Testis (tissue), 3 donors: ENCODE results near the gene SUFU. TPM values are rescaled to one million over a fixed set of nuclear protein-coding genes. Genes with fewer than 3 reads are reported as not detected.

Source experiments
- DNase-seq: peaks from one replicate; pipeline ENCODE4 v3.0.0-alpha.2; 2019
- H3K27ac ChIP-seq, 2 donors: fragments of 200-600 bp; sonication (generic); one replicate each; pipeline ENCODE4 v1.5.1; 2019
- H3K27me3 ChIP-seq: fragments of 200-600 bp; sonication (generic); one replicate; pipeline ENCODE4 v1.5.1; 2019
- H3K36me3 ChIP-seq: fragments of 200-600 bp; sonication (generic); one replicate; pipeline ENCODE4 v1.5.1; 2017; ENCODE audit warnings: low read depth; ENCODE audit errors: missing control alignments
- H3K4me1 ChIP-seq: fragments of 200-600 bp; sonication (generic); one replicate; pipeline ENCODE4 v1.5.1; 2019
- H3K4me3 ChIP-seq, 2 donors: fragments of 200-600 bp; sonication (generic); one replicate each; pipeline ENCODE4 v1.5.1; 2017 to 2019
- H3K9me3 ChIP-seq: fragments of 200-600 bp; sonication (generic); one replicate; pipeline ENCODE4 v1.5.1; 2017
- CTCF ChIP-seq, 3 experiments: fragments of 450-650 bp in 2 of 3; fragments of 200-600 bp in 1 of 3; sonication (generic) in 1 of 3; IDR thresholded peaks; one replicate each; pipeline ENCODE4 v1.5.1; 2016 to 2019; ENCODE audit warnings: antibody characterized with exemption in 3 of 3, mild to moderate bottlenecking in 2 of 3, moderate library complexity in 1 of 3
- POLR2A ChIP-seq: fragments of 450-650 bp; IDR thresholded peaks from one replicate; pipeline ENCODE4 v1.6.1; 2017; ENCODE audit warnings: antibody characterized with exemption, mild to moderate bottlenecking, moderate library complexity
- WGBS, 2 donors: methylation state at CpG; one replicate each; pipeline ENCODE4 v1.1.5; 2018; 5-methylcytosine and 5-hydroxymethylcytosine counted together
- intact Hi-C: fragments of 100-400 bp; cut with DNase I; formaldehyde crosslinking; loops from one replicate; pipeline ENCODE4 v1.15.1; 2023; ENCODE audit warnings: low total_unique reads
- polyA plus RNA-seq: library from polyadenylated mRNA; stranded (reverse); fragments of 350-450 nt; fragmentation: Illumina TruSeq; extraction: RNeasy Lipid Tissue Mini Kit (QIAGEN cat#74804); gene quantifications from one replicate; pipeline ENCODE4 v1.2.3, GENCODE V29; 2014; ENCODE audit warnings: low read depth, low replicate concordance; ENCODE audit not compliant: insufficient read depth
- total RNA-seq, 2 donors: library from RNA; depleted of rRNA; stranded (reverse); fragments of >200 nt; gene quantifications; one replicate each; pipeline ENCODE4 v1.2.3, GENCODE V29; 2016

Gene SUFU
- total and polyA plus RNA-seq, 3 donors from 2014 or later, result 16.5 to 28.4 (median 22.9) TPM

DNA sequence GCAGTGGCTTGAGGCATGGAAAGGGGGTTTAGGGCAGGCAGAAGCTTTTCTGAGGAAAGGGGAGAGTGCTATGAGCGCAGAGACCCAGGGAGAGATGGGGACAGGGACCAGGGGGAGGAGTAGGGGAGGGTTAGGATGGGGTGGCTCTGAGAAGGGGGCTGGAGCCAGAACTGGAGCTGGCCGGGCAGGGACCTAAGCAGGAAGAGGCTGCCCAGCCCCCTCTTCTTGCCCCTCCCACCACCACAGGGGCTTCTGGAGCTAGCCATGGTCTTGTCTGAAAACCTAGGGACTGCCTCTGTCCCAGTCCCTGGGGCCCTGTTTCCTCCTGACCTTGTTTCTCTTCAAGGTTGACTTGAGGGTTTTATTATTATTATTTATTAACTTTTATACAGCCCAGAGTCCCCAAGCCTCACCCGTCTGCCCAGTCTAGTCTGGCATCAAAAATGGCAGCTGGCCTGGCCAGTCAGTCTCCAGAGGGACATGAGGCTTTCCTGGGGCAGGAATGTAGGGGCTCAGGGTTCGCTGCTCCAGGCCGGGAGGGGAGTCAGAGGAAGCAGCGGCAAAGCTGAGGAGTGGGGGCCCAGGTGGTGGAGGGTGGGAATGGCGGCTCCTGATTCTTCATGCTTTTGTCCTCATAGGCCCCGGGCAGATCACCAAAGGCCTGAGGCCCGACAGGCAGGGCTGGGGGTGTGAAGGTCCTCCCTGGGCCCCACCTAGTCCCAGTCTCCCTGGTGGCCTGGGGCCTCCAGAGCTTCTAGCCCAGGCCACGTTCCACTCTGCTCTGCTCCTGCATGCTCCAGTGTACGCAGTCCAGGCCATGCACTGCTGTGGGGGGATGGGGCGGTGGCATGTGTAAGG is 146.3 kb downstream of the SUFU start:
- H3K36me3 ChIP-seq, result no peaks in the 10 kb centered on the region

DNA sequence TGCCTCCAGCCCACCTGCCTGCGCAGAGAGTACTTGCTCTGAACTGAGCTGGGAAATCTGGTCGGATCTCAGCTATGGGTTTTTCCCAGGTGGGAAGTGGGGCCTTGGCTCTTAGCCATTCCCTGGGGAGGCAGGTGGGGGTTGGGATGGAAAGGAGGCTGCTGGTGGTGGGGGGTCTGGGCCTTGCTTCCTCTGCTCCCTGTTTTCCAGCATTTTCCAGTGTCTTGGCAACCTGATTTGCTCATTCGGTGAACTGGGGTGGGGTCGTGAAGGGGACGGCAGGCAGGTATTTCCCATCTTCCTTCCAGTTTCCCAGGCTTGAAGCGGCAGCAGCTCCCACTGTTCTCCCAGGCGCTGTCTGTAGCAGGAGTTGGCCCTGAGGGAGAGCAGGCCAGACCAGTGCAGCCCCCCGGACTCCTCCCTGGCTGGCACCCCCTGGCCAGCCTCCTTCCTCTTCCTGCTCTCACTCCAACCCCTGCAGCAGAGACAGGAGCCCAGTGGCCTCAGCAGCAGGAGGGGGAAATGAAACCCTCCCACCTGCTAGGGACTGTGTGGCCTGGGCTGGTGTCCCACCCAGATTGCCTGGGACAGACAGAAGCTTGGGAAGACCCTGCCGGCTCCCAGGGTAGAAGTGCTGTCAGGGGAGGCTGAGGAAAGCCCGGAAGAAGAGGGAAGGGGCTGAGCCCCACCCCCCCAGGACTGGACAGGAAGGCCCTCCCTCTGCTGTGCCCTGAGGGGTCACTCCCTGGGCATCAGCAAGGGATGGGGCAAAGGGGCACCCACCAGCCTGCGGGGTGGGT is 147.1 kb downstream of the SUFU start:
- Histone ChIP-seq H3K27ac (peak overlapping the region; percentile 21 to 55), H3K4me1 (peaks cover 68% of the 10 kb centered on the region), H3K27me3 (no peaks in the 10 kb centered on the region), H3K36me3 (no peaks in the 10 kb centered on the region), H3K9me3 (no peaks in the 10 kb centered on the region), H3K4me3 (no peak overlapping the region)
- no peak for DNase-seq
- 67 to 71% methylated on average over 8 to 11 of the region's 11 CpGs for WGBS, 2 donors
- TF ChIP-seq POLR2A, result no peak
- TF ChIP-seq CTCF (IDR thresholded peaks at IDR 0.05), result no peak
- intact Hi-C loops, result no loop called here

More for the DNA sequence above, 146.3 kb downstream of the SUFU start:
- no peak for TF ChIP-seq CTCF (IDR thresholded peaks at IDR 0.05)
- TF ChIP-seq POLR2A, result no peak
- intact Hi-C loops, result loop anchor here (10.0 kb wide), 1 partner anchor 145 kb away; the partner anchor contains the start of genes ACTR1A and SUFU
- Histone ChIP-seq H3K27me3 (no peaks in the 10 kb centered on the region), H3K27ac (peak overlapping the region in 1 of 2 donors; percentile 21), H3K4me1 (peaks cover 68% of the 10 kb centered on the region), H3K9me3 (no peaks in the 10 kb centered on the region), H3K4me3 (no peak overlapping the region)
- DNase-seq, result no peak
- WGBS, 2 donors, result 65% methylated on average over 10 to 11 of the region's 12 CpGs

DNA sequence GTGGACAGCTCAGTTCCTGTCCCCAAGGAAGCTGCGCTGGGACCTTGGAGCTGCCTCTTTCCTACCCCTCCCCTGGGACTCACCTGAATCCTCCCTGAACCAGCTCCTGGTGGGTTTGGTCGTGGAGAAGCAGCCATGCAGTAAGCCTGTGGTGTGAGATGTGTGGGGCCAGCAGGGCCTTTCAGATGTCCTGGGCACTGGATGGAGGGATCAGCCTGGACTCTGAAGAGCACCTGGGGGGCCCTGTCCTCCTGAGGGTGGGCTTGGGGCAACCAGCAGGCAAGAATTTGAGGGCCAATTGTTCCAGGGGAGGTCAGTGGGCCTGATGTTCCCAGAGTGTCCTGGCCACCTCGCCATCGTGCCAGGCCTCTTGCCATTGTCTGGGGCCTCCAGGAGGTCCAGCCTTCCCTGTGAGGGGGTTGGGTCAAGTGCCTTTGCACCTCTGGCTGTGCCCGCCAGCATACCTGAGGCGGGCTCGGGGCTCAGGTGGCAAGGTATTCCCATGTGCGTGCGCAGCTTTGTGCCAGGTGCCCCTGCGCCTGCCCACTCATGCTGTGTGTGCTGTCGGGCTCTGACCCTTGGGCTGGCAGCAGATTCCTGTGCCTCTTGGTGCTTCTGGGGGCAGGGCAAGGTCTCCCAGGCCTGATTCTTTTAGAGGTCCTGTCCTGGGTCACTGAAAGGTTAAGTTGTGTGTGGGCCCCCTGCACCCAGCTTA is 147.8 kb downstream of the SUFU start:
- intact Hi-C loops, result no loop called here
- WGBS, 2 donors, result 77 to 80% methylated on average over 6 to 11 of the region's 11 CpGs
- H3K27ac ChIP-seq, result peak overlapping the region; percentile 36 to 55
- H3K36me3 ChIP-seq, result no peaks in the 10 kb centered on the region
- H3K4me1 ChIP-seq, result peaks cover 67% of the 10 kb centered on the region
- DNase-seq, result no peak
- no peak for TF ChIP-seq POLR2A
- no peak for TF ChIP-seq CTCF (IDR thresholded peaks at IDR 0.05)
- H3K9me3 ChIP-seq, result no peaks in the 10 kb centered on the region
- no peaks in the 10 kb centered on the region for H3K27me3 ChIP-seq
- H3K4me3 ChIP-seq, result no peak overlapping the region

DNA sequence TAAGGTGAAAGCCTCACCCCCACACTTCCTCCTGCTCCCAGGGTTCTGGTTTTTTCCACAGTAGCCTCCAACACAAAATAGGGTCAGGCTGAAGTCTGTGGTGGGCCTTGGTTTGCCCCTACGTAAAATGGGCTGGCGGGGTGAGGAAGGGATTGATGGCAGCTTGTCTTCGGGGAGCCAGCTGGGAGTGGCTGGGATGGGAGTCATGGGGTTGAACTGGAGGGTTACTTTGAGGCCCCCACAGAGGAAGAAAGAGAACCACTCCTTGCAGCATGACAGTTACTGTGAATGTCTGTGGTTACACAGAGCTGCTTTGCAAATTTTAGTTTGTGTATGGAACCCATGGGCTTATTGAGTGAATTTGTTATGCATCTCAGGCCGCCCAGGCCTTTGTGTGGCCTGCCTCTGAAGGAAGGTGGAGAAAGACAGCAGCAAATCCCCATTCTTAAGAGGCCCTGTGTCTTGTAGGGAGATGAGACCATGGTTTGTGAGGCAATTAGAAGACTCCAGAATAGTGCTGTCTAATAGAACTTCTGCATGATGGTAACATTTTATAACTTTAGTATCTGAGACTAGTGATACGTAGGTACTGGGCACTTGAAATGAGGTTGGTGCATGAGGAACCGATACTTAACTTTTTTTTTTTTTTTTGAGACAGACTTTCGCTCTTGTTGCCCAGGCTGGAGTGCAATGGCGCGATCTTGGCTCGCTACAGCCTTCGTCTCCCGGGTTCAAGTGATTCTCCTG is 148.6 kb downstream of the SUFU start:
- intact Hi-C loops, result no loop called here
- no peak for TF ChIP-seq POLR2A
- TF ChIP-seq CTCF (IDR thresholded peaks at IDR 0.05), result no peak
- WGBS, 2 donors, result 56 to 80% methylated on average over 12 of the region's 12 CpGs
- H3K27ac ChIP-seq, result peak overlapping the region in 1 of 2 donors; percentile 36
- no peak overlapping the region for H3K4me3 ChIP-seq
- H3K4me1 ChIP-seq, result peaks cover 64% of the 10 kb centered on the region
- no peaks in the 10 kb centered on the region for H3K9me3 ChIP-seq
- no peak for DNase-seq
- H3K36me3 ChIP-seq, result no peaks in the 10 kb centered on the region
- H3K27me3 ChIP-seq, result no peaks in the 10 kb centered on the region
